GM12878 (cell line): ENCODE measurements around the gene NDE1. TPM values are rescaled to one million over a fixed set of nuclear protein-coding genes. Genes with fewer than 3 reads are reported as not detected.

Experiments used
- ATAC-seq: fragments of 200-7000 bp; cut with Tn5 transposase; 3 replicates; pipeline ENCODE4 v1.9.1; 2020; ENCODE audit warnings: mild to moderate bottlenecking, moderate library complexity
- BruUV-seq: library from RNA; stranded (reverse); fragments of 400-500 nt; replicated peaks from 2 replicates; lab custom pipeline; 2021; lab: Mats Ljungman, UMichigan
- CTCF ChIA-PET: fragments of 300-600 bp; sonication (Branson Sonifier 250); formaldehyde crosslinking; extraction: SDS; loops from one replicate; lab custom pipeline; 2021; ENCODE audit warnings: inconsistent platforms; lab: Yijun Ruan, JAX
- POLR2A ChIA-PET: fragments of 350-600 bp; formaldehyde crosslinking; extraction: SDS; loops from one replicate; lab custom pipeline; 2021; ENCODE audit warnings: inconsistent platforms; lab: Charles Lee
- RAD21 ChIA-PET: fragments of 300-600 bp; sonication (Branson Sonifier 250); formaldehyde crosslinking; loops from one replicate; lab custom pipeline; 2023; ENCODE audit warnings: antibody characterized with exemption; ENCODE audit not compliant: unreplicated experiment; lab: Charles Lee
- SMC1A ChIA-PET: fragments of 300-600 bp; sonication (Branson Sonifier 250); formaldehyde crosslinking; loops from one replicate; lab custom pipeline; 2023; ENCODE audit not compliant: unreplicated experiment, uncharacterized antibody; lab: Charles Lee
- DNase-seq: peaks from one replicate; pipeline ENCODE4 v3.0.0-alpha.2; 2011; ENCODE audit warnings: low read depth, low spot score
- FAIRE-seq: peaks from 3 replicates; lab custom pipeline; 2011; peaks lifted over from hg19 to GRCh38; lab: Jason Lieb, UNC
- H2AFZ ChIP-seq: 2 replicates; pipeline ENCODE4 v1.6.0; 2011; ENCODE audit warnings: low read depth, low read length, control low read depth; ENCODE audit not compliant: control insufficient read depth
- H3K27ac ChIP-seq: 2 replicates; pipeline ENCODE4 v1.5.1; 2011; ENCODE audit warnings: control low read depth; ENCODE audit not compliant: control insufficient read depth, insufficient read depth
- H3K27me3 ChIP-seq, 2 experiments: replicated peaks in 1 of 2; 2 replicates each; pipeline versions ENCODE4 v1.6.0 to v1.6.1; 2011; ENCODE audit warnings: low read length in 1 of 2; ENCODE audit not compliant: control insufficient read depth in 2 of 2, insufficient read depth in 2 of 2
- H3K36me3 ChIP-seq, 2 experiments: 2 replicates each; pipeline ENCODE4 v1.5.1; 2011; ENCODE audit warnings: low read length in 1 of 2; ENCODE audit not compliant: control insufficient read depth in 2 of 2, insufficient read depth in 2 of 2
- H3K4me1 ChIP-seq: 2 replicates; pipeline ENCODE4 v1.6.1; 2011; ENCODE audit warnings: mild to moderate bottlenecking, low read length, moderate library complexity, mixed read lengths; ENCODE audit not compliant: control insufficient read depth, insufficient read depth
- H3K4me2 ChIP-seq: 2 replicates; pipeline ENCODE4 v1.6.0; 2011; ENCODE audit warnings: control low read depth; ENCODE audit not compliant: control insufficient read depth, insufficient read depth
- H3K4me3 ChIP-seq: fragments of 200-600 bp; sonication (generic); 2 replicates; pipeline ENCODE4 v1.5.1; 2016
- H3K79me2 ChIP-seq: 2 replicates; pipeline ENCODE4 v1.6.0; 2011; ENCODE audit warnings: low read length; ENCODE audit not compliant: control insufficient read depth, insufficient read depth
- H3K9ac ChIP-seq: 2 replicates; pipeline ENCODE4 v1.8.0; 2011; ENCODE audit warnings: low read length, control low read depth, mixed read lengths; ENCODE audit not compliant: control insufficient read depth, insufficient read depth
- H3K9me3 ChIP-seq: replicated peaks from 3 replicates; pipeline ENCODE4 v1.5.1; 2011; ENCODE audit warnings: mild to moderate bottlenecking, low read length; ENCODE audit not compliant: control insufficient read depth, insufficient read depth
- H4K20me1 ChIP-seq: 2 replicates; pipeline ENCODE4 v1.6.0; 2011; ENCODE audit not compliant: control insufficient read depth, insufficient read depth
- HDAC2 ChIP-seq: fragments of 200-600 bp; sonication (generic); IDR thresholded peaks from 2 replicates; pipeline ENCODE4 v1.6.1; 2017
- MEF2B ChIP-seq: fragments of 450-650 bp; IDR thresholded peaks from 2 replicates; pipeline ENCODE4 v1.6.1; 2018; ENCODE audit warnings: mild to moderate bottlenecking, moderate library complexity; ENCODE audit not compliant: partially characterized antibody, poor library complexity, severe bottlenecking
- MTA3 ChIP-seq: IDR thresholded peaks from 2 replicates; pipeline ENCODE4 v1.6.1; 2012; ENCODE audit warnings: low read length, inconsistent platforms, borderline replicate concordance
- NFIC ChIP-seq: IDR thresholded peaks from 2 replicates; pipeline ENCODE4 v1.6.1; 2012; ENCODE audit warnings: low read depth, mild to moderate bottlenecking, inconsistent platforms, low read length, moderate library complexity
- PML ChIP-seq: IDR thresholded peaks from 2 replicates; pipeline ENCODE4 v1.6.1; 2012; ENCODE audit warnings: low read length, inconsistent platforms
- POLR2AphosphoS5 ChIP-seq: IDR thresholded peaks from 2 replicates; pipeline ENCODE4 v1.6.1; 2011; ENCODE audit warnings: mild to moderate bottlenecking, low read length, inconsistent platforms
- RAD51 ChIP-seq: fragments of 450-650 bp; IDR thresholded peaks from 2 replicates; pipeline ENCODE4 v1.6.1; 2016; ENCODE audit warnings: moderate library complexity, mild to moderate bottlenecking, inconsistent platforms
- SIN3A ChIP-seq: IDR thresholded peaks from 2 replicates; pipeline ENCODE4 v1.6.1; 2012; ENCODE audit warnings: low read depth, low read length, improper control_type of control experiment
- SREBF2 ChIP-seq: IDR thresholded peaks from 2 replicates; pipeline ENCODE4 v1.6.1; 2012; ENCODE audit warnings: mild to moderate bottlenecking, low read length
- ZNF622 ChIP-seq: fragments of 450-650 bp; IDR thresholded peaks from 2 replicates; pipeline ENCODE4 v1.6.1; 2017; ENCODE audit warnings: mild to moderate bottlenecking, inconsistent platforms
- WGBS: methylation state at CpG from one replicate; pipeline ENCODE4 v1.1.6; 2016; ENCODE audit warnings: low lambda C conversion rate; ENCODE audit not compliant: insufficient replicate concordance, insufficient coverage; ENCODE audit errors: missing lambda C conversion rate; 5-methylcytosine and 5-hydroxymethylcytosine counted together
- in situ Hi-C: fragments of 300-500 bp; cut with MboI; formaldehyde crosslinking; loops from 9 replicates; pipeline ENCODE4 v1.14.3; 2018; ENCODE audit warnings: mixed read lengths
- intact Hi-C: fragments of 100-400 bp; cut with micrococcal nuclease; formaldehyde crosslinking; loops from one replicate; pipeline ENCODE4 v1.14.2; 2022; ENCODE audit not compliant: unreplicated experiment
- polyA plus RNA-seq, 11 experiments: library from polyadenylated mRNA; depleted of rRNA in 4 of 11; unstranded in 6 of 11; stranded (reverse) in 5 of 11; fragments of >200 nt; fragmentation: Nextera tagmentation in 4 of 11; fragmentation: Illumina TruSeq in 1 of 11; extraction: Ambion mirVana in 4 of 11; extraction: Trizol in 1 of 11; gene quantifications; 1 replicate in 1 of 11; 2 replicates in 10 of 11; pipeline versions ENCODE4 v1.2.1 to v1.2.3, GENCODE V29; 2011 to 2016; ENCODE audit warnings: inconsistent platforms in 2 of 11, missing spikeins in 2 of 11, low read depth in 1 of 11
- total RNA-seq, 4 experiments: library from RNA; depleted of rRNA in 3 of 4; stranded (reverse); fragments of >200 nt in 3 of 4; fragmentation: Illumina TruSeq in 1 of 4; extraction: Trizol in 1 of 4; gene quantifications; 2 replicates each; pipeline versions ENCODE4 v1.2.1 to v1.2.3, GENCODE V29; 2013 to 2021
- TF ChIP-seq, protein P1 (sequence below): fragments of 450-650 bp; formaldehyde crosslinking; IDR thresholded peaks from 2 replicates; pipeline ENCODE4 v1.4.0; 2022; ENCODE audit warnings: mild to moderate bottlenecking, moderate library complexity
- TF ChIP-seq, protein P2 (sequence below): fragments of 450-650 bp; formaldehyde crosslinking; IDR thresholded peaks from 2 replicates; pipeline ENCODE4 v1.4.0; 2020; ENCODE audit warnings: mild to moderate bottlenecking, moderate library complexity
- TF ChIP-seq, protein P3 (sequence below): fragments of 450-650 bp; IDR thresholded peaks from 2 replicates; pipeline ENCODE4 v1.6.1; 2018; ENCODE audit warnings: mild to moderate bottlenecking, low read depth, moderate library complexity; ENCODE audit not compliant: partially characterized antibody

Gene NDE1
- total and polyA plus RNA-seq, 10 of the 15 experiments (the other 5 are each of a cell fraction or from before 2014, with no cell fraction given), result 5.7 to 148 (median 87.8) TPM

DNA sequence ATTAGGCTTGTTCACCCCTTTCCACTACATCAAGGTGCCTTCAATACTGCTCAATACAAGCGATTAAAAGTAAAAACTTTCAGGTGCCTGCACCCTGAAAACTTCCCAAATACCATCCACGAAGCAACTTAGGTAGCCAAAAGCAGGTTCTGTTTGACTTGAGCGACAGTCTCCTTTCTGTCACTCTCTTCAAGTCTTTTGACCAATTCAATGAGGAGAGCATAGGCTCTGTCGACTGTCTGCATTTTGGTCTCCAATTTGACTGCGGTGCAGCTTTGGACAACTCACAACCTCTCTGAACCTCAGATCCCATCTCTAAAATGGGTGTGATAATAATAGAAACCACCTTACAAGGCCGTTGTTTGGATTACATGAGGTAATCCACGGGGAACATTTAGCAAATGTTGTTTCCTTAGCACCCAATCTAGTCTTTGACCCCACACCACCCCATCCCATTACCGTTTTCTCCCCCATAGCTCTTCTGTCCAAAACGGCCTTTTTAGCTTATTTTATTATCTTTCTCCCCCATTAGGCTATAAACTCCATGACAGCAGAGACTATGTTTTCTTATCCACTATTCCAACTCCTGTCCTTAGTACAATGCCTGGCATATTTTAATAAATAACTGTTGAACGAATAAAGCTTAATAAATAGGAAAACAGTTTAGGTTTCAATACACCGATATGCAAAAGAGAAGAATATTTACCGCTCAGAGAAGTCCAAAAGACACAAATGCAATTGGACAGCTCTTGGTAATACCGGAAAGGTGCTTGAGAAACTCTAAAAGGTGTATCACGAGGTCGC lies 8.1 kb upstream of the NDE1 start:
- SMC1A ChIA-PET, result interaction anchor here (0.7 to 5.5 kb wide), 15 partner anchors 8 to 215 kb away, joined by 3 to 43 read pairs (median 4); no protein-coding TSS in a partner anchor
- no peak for DNase-seq
- 3% methylated on average over 15 of the region's 15 CpGs for WGBS
- TF ChIP-seq, protein P1, sequence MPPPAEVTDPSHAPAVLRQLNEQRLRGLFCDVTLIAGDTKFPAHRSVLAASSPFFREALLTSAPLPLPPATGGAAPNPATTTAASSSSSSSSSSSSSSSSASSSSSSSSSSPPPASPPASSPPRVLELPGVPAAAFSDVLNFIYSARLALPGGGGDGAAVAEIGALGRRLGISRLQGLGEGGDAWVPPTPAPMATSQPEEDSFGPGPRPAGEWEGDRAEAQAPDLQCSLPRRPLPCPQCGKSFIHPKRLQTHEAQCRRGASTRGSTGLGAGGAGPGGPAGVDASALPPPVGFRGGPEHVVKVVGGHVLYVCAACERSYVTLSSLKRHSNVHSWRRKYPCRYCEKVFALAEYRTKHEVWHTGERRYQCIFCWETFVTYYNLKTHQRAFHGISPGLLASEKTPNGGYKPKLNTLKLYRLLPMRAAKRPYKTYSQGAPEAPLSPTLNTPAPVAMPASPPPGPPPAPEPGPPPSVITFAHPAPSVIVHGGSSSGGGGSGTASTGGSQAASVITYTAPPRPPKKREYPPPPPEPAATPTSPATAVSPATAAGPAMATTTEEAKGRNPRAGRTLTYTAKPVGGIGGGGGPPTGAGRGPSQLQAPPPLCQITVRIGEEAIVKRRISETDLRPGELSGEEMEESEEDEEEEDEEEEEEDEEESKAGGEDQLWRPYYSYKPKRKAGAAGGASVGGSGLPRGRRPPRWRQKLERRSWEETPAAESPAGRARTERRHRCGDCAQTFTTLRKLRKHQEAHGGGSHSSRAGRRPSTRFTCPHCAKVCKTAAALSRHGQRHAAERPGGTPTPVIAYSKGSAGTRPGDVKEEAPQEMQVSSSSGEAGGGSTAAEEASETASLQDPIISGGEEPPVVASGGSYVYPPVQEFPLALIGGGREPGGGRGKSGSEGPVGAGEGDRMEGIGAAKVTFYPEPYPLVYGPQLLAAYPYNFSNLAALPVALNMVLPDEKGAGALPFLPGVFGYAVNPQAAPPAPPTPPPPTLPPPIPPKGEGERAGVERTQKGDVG (CRISPR knock-in tag), result no peak
- TF ChIP-seq, protein P2, sequence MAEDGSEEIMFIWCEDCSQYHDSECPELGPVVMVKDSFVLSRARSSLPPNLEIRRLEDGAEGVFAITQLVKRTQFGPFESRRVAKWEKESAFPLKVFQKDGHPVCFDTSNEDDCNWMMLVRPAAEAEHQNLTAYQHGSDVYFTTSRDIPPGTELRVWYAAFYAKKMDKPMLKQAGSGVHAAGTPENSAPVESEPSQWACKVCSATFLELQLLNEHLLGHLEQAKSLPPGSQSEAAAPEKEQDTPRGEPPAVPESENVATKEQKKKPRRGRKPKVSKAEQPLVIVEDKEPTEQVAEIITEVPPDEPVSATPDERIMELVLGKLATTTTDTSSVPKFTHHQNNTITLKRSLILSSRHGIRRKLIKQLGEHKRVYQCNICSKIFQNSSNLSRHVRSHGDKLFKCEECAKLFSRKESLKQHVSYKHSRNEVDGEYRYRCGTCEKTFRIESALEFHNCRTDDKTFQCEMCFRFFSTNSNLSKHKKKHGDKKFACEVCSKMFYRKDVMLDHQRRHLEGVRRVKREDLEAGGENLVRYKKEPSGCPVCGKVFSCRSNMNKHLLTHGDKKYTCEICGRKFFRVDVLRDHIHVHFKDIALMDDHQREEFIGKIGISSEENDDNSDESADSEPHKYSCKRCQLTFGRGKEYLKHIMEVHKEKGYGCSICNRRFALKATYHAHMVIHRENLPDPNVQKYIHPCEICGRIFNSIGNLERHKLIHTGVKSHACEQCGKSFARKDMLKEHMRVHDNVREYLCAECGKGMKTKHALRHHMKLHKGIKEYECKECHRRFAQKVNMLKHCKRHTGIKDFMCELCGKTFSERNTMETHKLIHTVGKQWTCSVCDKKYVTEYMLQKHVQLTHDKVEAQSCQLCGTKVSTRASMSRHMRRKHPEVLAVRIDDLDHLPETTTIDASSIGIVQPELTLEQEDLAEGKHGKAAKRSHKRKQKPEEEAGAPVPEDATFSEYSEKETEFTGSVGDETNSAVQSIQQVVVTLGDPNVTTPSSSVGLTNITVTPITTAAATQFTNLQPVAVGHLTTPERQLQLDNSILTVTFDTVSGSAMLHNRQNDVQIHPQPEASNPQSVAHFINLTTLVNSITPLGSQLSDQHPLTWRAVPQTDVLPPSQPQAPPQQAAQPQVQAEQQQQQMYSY, result no peak
- TF ChIP-seq, protein P3, sequence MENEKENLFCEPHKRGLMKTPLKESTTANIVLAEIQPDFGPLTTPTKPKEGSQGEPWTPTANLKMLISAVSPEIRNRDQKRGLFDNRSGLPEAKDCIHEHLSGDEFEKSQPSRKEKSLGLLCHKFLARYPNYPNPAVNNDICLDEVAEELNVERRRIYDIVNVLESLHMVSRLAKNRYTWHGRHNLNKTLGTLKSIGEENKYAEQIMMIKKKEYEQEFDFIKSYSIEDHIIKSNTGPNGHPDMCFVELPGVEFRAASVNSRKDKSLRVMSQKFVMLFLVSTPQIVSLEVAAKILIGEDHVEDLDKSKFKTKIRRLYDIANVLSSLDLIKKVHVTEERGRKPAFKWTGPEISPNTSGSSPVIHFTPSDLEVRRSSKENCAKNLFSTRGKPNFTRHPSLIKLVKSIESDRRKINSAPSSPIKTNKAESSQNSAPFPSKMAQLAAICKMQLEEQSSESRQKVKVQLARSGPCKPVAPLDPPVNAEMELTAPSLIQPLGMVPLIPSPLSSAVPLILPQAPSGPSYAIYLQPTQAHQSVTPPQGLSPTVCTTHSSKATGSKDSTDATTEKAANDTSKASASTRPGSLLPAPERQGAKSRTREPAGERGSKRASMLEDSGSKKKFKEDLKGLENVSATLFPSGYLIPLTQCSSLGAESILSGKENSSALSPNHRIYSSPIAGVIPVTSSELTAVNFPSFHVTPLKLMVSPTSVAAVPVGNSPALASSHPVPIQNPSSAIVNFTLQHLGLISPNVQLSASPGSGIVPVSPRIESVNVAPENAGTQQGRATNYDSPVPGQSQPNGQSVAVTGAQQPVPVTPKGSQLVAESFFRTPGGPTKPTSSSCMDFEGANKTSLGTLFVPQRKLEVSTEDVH, result no peak
- TF ChIP-seq SREBF2 (no peak), RAD51 (0 out of 2 replicates have a peak, but pooled peaks have one; percentile 37), SIN3A (no peak), POLR2AphosphoS5 (no peak), ZNF622 (no peak), MEF2B (no peak), MTA3 (peak; percentile 74; the same call in 1 of the 2 replicates), HDAC2 (no peak), NFIC (no peak), PML (no peak)

More for the DNA sequence above, 8.1 kb upstream of the NDE1 start:
- Histone ChIP-seq H3K4me1 (peaks cover 45% of the 10 kb centered on the region), H4K20me1 (no peaks in the 10 kb centered on the region), H3K9ac (peak overlapping the region; percentile 67), H3K9me3 (no peaks in the 10 kb centered on the region), H3K4me2 (peak overlapping the region; percentile 77), H3K27me3 (no peaks in the 10 kb centered on the region), H3K36me3 (peaks cover 0 to 4% of the 10 kb centered on the region in 2 experiments; a peak in 1 of 4 replicates), H2AFZ (no peak overlapping the region), H3K79me2 (peaks cover 42% of the 10 kb centered on the region), H3K27ac (peak overlapping the region; percentile 75), H3K4me3 (peak overlapping the region; percentile 87)
- CTCF ChIA-PET, result interaction anchor here (0.6 to 3.5 kb wide), 10 partner anchors 8 to 1397 kb away, joined by 3 to 17 read pairs (median 6); no protein-coding TSS in a partner anchor
- ATAC-seq (no peak), FAIRE-seq (no peak)
- intact Hi-C loops (loop anchor here (2.0 kb wide), 1 partner anchor 51 kb away; no protein-coding TSS in a partner anchor), in situ Hi-C loops (loop anchor here (25.0 kb wide), 1 partner anchor 1005 kb away; the partner anchor contains the start of genes BFAR and PARN)
- RAD21 ChIA-PET, result interaction anchor here (0.5 to 2.3 kb wide), 11 partner anchors 8 to 367 kb away, joined by 3 to 20 read pairs (median 3); no protein-coding TSS in a partner anchor
- BruUV-seq, result TSS peak; percentile 72
- POLR2A ChIA-PET, result interaction anchor here (0.6 to 3.7 kb wide), 5 partner anchors 8 to 1331 kb away, joined by 3 to 29 read pairs (median 16); partner anchors contain the start of gene NDE1
